ENCODE measurements around the gene SP3. TPM values are rescaled to one million over a fixed set of nuclear protein-coding genes. Genes with fewer than 3 reads are reported as not detected.

SP3 gene
- total RNA-seq, 3 donors from 2014 or later, result 78.1 to 104 (median 88.9) TPM

- no peak for TF ChIP-seq CTCF (IDR thresholded peaks at IDR 0.05)
- ATAC-seq (no peak), DNase-seq (no peak)
- Histone ChIP-seq H3K36me3 (ENCODE audit: low read depth) (no peaks in the 10 kb centered on the region), H3K4me1 (ENCODE audit: low read depth) (peaks cover 13% of the 10 kb centered on the region), H3K4me3 (no peak overlapping the region), H3K9me3 (no peaks in the 10 kb centered on the region)
- intact Hi-C loops (cut with DNase I, micrococcal nuclease), result no loop called here
Measured at GRCh38 chr2:173989884-173990215, 24.7 kb upstream of the SP3 start.

DNA sequence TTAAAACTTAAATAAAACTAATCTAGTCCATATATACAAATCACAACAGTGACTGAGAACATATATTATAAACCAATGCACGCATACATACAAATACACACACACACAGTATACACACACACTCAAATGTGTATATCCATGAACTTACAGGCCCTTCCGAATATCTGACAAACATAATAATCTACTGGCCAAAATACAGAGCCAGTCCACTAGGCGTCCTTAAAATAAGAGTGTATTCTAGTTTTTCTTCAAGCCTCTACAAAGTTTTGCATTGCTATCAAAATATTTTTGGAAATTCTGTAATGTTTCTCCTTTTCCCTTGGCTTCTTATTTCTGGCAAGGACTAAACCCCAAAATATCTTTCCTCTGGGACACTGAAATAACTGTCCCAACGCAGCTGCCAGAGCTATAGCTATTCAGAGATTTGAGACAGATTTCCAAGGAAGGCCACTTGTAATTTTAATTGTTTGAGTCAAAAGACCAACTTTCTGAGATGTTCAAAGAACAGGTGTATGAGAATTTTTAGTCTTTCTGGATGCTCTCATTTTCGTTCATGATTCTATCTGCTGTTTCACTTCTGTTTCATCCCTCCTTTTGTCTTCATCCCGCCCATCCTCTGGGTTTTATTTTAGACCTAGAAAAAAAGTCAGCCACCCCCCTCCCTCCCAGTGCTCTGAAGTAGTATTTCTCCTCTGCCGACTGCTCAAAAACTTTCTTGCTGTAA lies 24.1 kb upstream of the SP3 start:
- no peaks in the 10 kb centered on the region for H3K36me3 ChIP-seq (ENCODE audit: low read depth)
- H3K9me3 ChIP-seq, result no peaks in the 10 kb centered on the region
- H3K4me3 ChIP-seq, result no peak overlapping the region
- intact Hi-C loops (cut with DNase I, micrococcal nuclease), result no loop called here
- H3K4me1 ChIP-seq (ENCODE audit: low read depth), result peaks cover 13% of the 10 kb centered on the region
- no peak for TF ChIP-seq CTCF (IDR thresholded peaks at IDR 0.05)
- ATAC-seq (no peak), DNase-seq (no peak)

DNA sequence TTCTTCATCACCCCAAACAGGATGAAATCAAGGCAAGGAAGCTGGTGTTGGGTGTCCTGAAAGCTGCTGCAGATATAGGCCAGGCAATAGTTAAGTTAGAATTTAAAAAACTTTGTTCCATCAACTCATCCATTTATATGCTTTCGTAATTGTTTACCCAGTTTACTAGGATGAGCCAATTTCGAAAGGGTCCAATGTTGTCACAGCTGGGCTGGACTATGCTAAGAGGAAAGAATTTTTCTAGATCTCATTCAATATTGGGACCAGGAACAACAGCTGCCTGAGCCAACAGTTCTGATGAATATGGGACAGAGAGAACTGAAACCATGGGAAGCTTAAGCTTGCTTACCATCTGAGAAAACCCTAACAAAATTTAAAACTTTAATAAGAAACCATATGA lies 21.6 kb upstream of the SP3 start:
- peak; percentile 33 for ATAC-seq
- no peaks in the 10 kb centered on the region for H3K36me3 ChIP-seq (ENCODE audit: low read depth)
- TF ChIP-seq CTCF (IDR thresholded peaks at IDR 0.05), result no peak
- peaks cover 13% of the 10 kb centered on the region for H3K4me1 ChIP-seq (ENCODE audit: low read depth)
- H3K9me3 ChIP-seq, result no peaks in the 10 kb centered on the region
- intact Hi-C loops (cut with DNase I, micrococcal nuclease), result no loop called here
- peak in 1 of 3 donors; percentile 34 for DNase-seq
- no peak overlapping the region for H3K4me3 ChIP-seq

DNA sequence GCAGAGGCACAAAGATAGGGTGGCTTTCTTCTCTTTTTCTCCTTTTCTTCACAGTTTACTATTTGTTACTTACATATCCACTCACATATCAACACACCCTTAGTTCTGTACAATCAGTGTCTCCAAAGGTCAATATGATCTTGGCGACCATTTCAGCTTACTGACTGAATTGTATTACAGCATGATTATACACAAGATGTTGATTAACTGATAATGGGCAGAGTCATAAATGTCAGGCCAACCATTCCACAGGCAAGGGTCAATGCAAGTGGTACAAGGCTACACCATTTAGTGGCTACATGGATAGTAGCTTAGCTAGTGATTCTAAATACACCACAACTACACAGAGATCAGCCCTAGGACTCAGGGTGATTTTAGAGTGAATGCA lies 20.4 kb upstream of the SP3 start:
- DNase-seq, result no peak
- TF ChIP-seq CTCF (IDR thresholded peaks at IDR 0.05), result no peak
- peak; percentile 35 for ATAC-seq
- no peaks in the 10 kb centered on the region for H3K9me3 ChIP-seq
- intact Hi-C loops (cut with DNase I, micrococcal nuclease), result no loop called here
- H3K4me1 ChIP-seq (ENCODE audit: low read depth), result peaks cover 10% of the 10 kb centered on the region
- no peaks in the 10 kb centered on the region for H3K36me3 ChIP-seq (ENCODE audit: low read depth)
- H3K4me3 ChIP-seq, result no peak overlapping the region

- peaks cover 10% of the 10 kb centered on the region for H3K4me1 ChIP-seq (ENCODE audit: low read depth)
- no peak for DNase-seq
- no peak for TF ChIP-seq CTCF (IDR thresholded peaks at IDR 0.05)
- H3K9me3 ChIP-seq, result no peaks in the 10 kb centered on the region
- no peaks in the 10 kb centered on the region for H3K36me3 ChIP-seq (ENCODE audit: low read depth)
- intact Hi-C loops (cut with DNase I, micrococcal nuclease), result no loop called here
- H3K4me3 ChIP-seq, result no peak overlapping the region
- peak; percentile 72 for ATAC-seq
Measured at GRCh38 chr2:173984866-173985604, 19.9 kb upstream of the SP3 start.
